Measurements from ENCODE around the gene EPHA10.

The EPHA10 gene

GRCh38 chr1:37676281-37677142 is 88.4 kb downstream of the EPHA10 start:
- no peak for DNase-seq (ENCODE audit: low read depth)

- no peak for DNase-seq (ENCODE audit: low read depth)
These were observed 91.0 kb downstream of the EPHA10 start for GRCh38 chr1:37673920-37674319.

GRCh38 chr1:37672136-37672870 is 92.6 kb downstream of the EPHA10 start:
- DNase-seq (ENCODE audit: low read depth): no peak

GRCh38 chr1:37671261-37671660 is 93.7 kb downstream of the EPHA10 start:
- no peak for DNase-seq (ENCODE audit: low read depth)

- DNase-seq (ENCODE audit: low read depth): no peak
These were observed 94.8 kb downstream of the EPHA10 start for GRCh38 chr1:37670133-37670532.

GRCh38 chr1:37667023-37667671 is 97.8 kb downstream of the EPHA10 start:
- DNase-seq (ENCODE audit: low read depth): no peak

GRCh38 chr1:37666241-37666867 is 98.6 kb downstream of the EPHA10 start:
- no peak for DNase-seq (ENCODE audit: low read depth)
